Measurements from ENCODE around the gene AFDN. TPM values are rescaled to one million over a fixed set of nuclear protein-coding genes. Genes with fewer than 3 reads are reported as not detected.

AFDN gene
- 66.7 and 70.4 TPM in 2 replicates for total RNA-seq

GRCh38 chr6:167826896-167827582, at the start of gene AFDN:
Gene AFDN, plus strand, starts transcription at chr6:167826911. Its CDS starts 222 bp downstream, at chr6:167827133.

GRCh38 chr6:167997642-167998041, 170.9 kb downstream of the AFDN start, which contains the start of gene KIF25:
Gene KIF25, plus strand, starts transcription at chr6:167997671. Its CDS starts 31,915 bp downstream, at chr6:168029586.

Other genes with a start within 250 kb of the AFDN start
- not detected in 2 replicates for gene KIF25, start 170.8 kb downstream of the AFDN start, total RNA-seq